Mononuclear cell (primary cell): ENCODE measurements around the gene NECTIN1. TPM values are rescaled to one million over a fixed set of nuclear protein-coding genes. Genes with fewer than 3 reads are reported as not detected.

ENCODE experiments used
- H3K27me3 ChIP-seq: 2 replicates; pipeline ENCODE4 v1.6.0; 2011; ENCODE audit warnings: low read length, control low read depth; ENCODE audit not compliant: insufficient read depth
- H3K4me1 ChIP-seq: 2 replicates; pipeline ENCODE4 v1.5.1; 2011; ENCODE audit warnings: mild to moderate bottlenecking, low read length, control low read depth; ENCODE audit not compliant: insufficient read depth
- H3K4me3 ChIP-seq: 2 replicates; pipeline ENCODE4 v1.5.1; 2011; ENCODE audit warnings: mild to moderate bottlenecking, low read length, moderate library complexity
- H3K9me3 ChIP-seq: 2 replicates; pipeline ENCODE4 v1.5.1; 2011; ENCODE audit warnings: low read depth, mild to moderate bottlenecking, control low read depth, low read length
- total RNA-seq: library from RNA; depleted of rRNA; stranded (reverse); fragments of >200 nt; gene quantifications from one replicate; pipeline ENCODE4 v1.2.3, GENCODE V29; 2012

Gene NECTIN1
- total RNA-seq, 1 donor: 2.0 TPM

GRCh38 chr11:119745776-119746535 is 17.0 kb upstream of the NECTIN1 start:
- H3K4me1 ChIP-seq: peaks cover 9% of the 10 kb centered on the region
- peaks cover 23% of the 10 kb centered on the region for H3K27me3 ChIP-seq
- no peaks in the 10 kb centered on the region for H3K9me3 ChIP-seq
- H3K4me3 ChIP-seq: no peak overlapping the region

GRCh38 chr11:119745112-119745511 is 16.1 kb upstream of the NECTIN1 start:
- Histone ChIP-seq H3K4me3 (no peak overlapping the region), H3K4me1 (peaks cover 9% of the 10 kb centered on the region), H3K9me3 (no peaks in the 10 kb centered on the region), H3K27me3 (peaks cover 25% of the 10 kb centered on the region)

GRCh38 chr11:119744577-119744976 is 15.6 kb upstream of the NECTIN1 start:
- H3K4me1 ChIP-seq: peaks cover 9% of the 10 kb centered on the region
- H3K4me3 ChIP-seq: no peak overlapping the region
- H3K9me3 ChIP-seq: no peaks in the 10 kb centered on the region
- peaks cover 25% of the 10 kb centered on the region for H3K27me3 ChIP-seq

DNA sequence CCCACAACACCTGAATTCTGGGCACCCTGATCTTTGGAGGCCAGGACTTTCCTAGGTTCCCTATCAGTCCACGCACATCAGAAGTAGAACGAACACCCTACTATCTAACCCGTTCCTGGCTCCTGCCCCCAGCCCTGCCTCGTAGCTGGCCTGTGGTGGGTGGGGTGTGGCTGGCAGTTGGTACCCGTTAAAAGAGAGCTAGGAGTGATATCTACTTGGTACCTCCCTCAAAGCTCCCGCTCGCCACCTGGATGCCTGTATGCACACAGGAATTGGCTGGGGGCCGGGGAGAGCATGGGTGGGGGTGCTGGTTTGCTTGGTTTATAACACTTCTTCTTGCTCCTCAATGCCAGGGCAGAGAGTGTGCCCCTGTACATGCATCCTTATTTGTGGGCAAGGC is 14.0 kb upstream of the NECTIN1 start:
- Histone ChIP-seq H3K9me3 (no peaks in the 10 kb centered on the region), H3K4me3 (no peak overlapping the region), H3K4me1 (peaks cover 9% of the 10 kb centered on the region), H3K27me3 (peaks cover 25% of the 10 kb centered on the region)

DNA sequence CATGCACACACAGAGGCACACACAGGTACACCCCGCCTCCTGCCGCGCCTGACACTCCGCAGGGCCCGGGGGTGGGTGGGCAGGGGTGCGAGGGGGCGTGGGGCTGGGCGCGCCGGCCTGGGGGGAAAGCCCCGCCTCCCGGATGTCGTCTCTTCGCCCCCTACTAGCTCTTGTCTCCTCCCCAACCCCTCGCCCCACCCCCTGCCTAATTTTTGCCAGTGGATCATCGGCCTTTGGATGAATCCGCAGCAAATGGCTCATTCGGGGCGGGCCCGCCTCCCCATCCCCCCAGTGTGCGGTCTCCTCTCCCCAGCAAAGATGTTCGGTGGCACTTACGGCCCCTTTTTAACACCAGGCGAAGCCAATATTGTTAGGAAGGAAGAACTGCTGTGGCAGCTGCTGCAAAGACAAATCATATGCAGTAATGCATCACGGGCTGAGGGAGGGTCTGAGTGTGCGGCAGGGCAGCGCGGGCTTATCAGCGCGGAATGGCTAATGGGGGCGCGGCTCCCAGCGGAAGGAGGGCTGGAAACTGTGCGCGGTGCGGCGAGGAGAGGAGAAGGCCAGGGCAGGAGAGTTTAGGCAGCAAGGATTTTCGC is 13.4 kb upstream of the NECTIN1 start:
- Histone ChIP-seq H3K4me1 (peaks cover 9% of the 10 kb centered on the region), H3K27me3 (peaks cover 25% of the 10 kb centered on the region), H3K4me3 (no peak overlapping the region), H3K9me3 (no peaks in the 10 kb centered on the region)

DNA sequence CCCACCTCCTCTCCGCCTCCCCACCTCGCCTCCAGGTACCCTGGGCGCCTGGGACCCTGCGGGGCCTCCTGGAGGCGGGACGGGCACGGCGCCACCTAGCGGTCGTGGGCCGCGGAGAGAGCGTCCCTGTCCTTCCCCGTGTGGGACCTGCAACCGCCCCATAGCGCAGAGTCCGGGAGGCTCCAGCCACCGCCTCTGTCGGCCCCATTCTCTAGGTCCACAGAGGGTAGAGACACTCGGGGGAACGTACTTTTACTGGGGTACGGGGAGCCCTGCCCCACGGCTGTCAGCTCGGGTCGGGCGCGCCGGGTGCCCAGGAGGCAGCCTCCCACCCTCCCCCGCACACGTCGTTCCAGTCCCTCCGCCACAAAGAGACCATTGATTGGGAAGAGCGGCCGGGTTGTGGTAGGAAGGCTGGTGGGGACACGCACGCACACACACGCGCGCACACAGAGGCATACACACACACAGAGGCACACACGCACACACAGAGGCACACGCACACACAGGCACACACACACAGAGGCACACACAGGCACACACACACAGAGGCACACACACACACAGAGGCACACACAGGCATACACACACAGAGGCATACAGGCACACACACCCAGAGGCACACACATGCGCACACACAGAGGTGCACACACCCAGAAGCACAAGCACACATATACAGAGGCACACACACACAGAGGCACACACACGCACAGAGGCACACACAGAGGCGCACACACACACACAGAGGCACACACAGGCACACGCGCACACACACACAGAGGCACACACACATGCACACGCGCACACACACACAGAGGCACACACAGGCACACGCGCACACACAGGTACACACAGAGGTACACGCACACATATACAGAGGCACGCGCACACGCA is 12.6 kb upstream of the NECTIN1 start:
- no peaks in the 10 kb centered on the region for H3K9me3 ChIP-seq
- H3K27me3 ChIP-seq: peaks cover 25% of the 10 kb centered on the region
- H3K4me1 ChIP-seq: peaks cover 9% of the 10 kb centered on the region
- no peak overlapping the region for H3K4me3 ChIP-seq

- Histone ChIP-seq H3K27me3 (peaks cover 27% of the 10 kb centered on the region), H3K4me1 (peaks cover 9% of the 10 kb centered on the region), H3K9me3 (no peaks in the 10 kb centered on the region), H3K4me3 (no peak overlapping the region)
These were observed 11.0 kb upstream of the NECTIN1 start for GRCh38 chr11:119739975-119740374.

DNA sequence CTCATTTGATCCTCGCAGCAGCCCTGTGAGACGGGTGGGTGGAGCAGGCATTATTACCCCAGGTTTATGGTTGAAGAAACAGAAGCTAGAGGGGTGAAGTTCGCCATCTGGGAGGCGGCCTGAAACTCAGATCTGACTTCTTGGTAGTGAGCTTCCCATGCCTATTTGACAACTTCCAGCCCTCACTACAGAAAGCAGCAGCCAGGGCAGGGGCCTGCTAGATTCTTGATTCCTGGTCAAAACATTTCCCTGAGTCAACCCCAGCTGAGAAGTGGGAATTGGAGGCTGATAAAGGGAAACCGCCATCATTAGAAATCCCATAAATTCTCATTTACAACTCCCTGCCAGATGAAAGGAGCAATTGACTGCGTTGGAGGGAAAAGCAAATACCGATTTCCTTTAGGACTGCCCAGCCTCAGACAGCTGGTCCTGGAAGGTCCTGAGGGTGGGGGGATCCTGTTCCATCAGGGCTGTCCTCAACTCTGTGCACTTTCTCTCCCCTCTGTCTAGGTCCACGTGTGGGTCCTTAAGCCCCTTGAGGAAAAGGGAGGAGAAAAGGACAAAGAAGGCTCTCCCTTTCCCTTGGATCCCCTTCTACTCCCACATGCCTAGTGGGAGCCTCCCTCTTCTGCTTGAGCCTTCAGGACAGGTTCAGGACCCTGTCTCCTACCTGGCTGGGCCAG is 10.2 kb upstream of the NECTIN1 start:
- peaks cover 9% of the 10 kb centered on the region for H3K4me1 ChIP-seq
- H3K27me3 ChIP-seq: peaks cover 27% of the 10 kb centered on the region

GRCh38 chr11:119738059-119738439 is 9.0 kb upstream of the NECTIN1 start:
- Histone ChIP-seq H3K9me3 (no peaks in the 10 kb centered on the region), H3K27me3 (peaks cover 21% of the 10 kb centered on the region), H3K4me3 (no peak overlapping the region), H3K4me1 (peaks cover 9% of the 10 kb centered on the region)

More for the DNA sequence above, 10.2 kb upstream of the NECTIN1 start:
- Histone ChIP-seq H3K4me3 (no peak overlapping the region), H3K9me3 (no peaks in the 10 kb centered on the region)

DNA sequence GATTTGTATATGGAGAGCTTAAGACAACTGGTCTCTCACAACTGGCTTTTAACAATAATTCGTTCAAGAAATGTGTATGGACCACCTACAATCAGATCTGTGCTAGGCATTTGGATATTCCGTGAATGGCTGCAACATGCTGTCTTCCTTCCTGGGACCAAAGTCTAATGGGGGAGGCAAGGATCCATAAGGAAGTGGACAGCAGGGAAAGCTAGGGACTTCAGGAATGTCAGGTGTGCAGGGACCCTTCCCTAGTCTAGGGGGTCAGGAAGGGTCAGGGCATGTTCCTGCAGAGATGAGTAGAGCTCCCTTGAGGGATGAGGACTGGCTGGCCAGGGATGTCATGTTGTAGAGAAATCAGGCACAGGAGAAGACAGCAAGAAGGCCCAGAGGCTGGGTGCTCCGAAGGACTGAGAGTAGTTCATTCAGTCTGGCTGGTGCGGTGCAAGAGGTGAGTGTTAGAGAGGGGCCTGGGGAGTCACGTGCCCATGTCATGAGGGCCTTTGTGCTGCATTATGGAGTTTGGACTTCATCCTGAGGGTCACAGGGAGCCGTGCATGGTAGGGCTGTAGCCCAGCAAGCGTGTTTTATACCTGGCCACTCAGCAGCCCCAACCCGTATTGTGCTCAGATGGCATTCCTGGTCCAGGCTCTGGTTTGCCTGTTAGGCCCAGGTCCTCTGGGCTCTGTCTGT is 8.5 kb upstream of the NECTIN1 start:
- Histone ChIP-seq H3K27me3 (peaks cover 17% of the 10 kb centered on the region), H3K4me1 (peaks cover 9% of the 10 kb centered on the region), H3K9me3 (no peaks in the 10 kb centered on the region), H3K4me3 (no peak overlapping the region)

DNA sequence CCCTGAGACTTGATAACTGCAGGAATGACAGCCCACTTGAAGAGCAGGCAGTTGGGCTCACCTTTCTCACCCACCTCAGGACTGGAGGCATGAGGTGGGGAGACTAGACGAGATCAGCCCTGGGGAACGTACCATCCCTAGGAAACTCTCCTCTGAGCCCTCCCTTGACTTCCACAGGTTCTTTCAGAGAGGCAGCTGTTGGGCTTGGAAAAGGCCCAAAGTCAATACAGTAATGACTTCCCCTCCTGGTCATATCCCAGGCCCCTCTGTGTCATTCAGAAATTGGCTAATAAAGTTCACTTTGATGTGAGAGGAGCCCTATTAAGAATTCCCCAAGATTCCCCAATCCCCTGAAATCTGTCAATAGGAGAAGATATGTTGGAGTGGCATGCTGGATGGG is 5.8 kb upstream of the NECTIN1 start:
- H3K27me3 ChIP-seq: peaks cover 7% of the 10 kb centered on the region
- H3K4me1 ChIP-seq: peaks cover 6% of the 10 kb centered on the region
- H3K9me3 ChIP-seq: no peaks in the 10 kb centered on the region
- no peak overlapping the region for H3K4me3 ChIP-seq

DNA sequence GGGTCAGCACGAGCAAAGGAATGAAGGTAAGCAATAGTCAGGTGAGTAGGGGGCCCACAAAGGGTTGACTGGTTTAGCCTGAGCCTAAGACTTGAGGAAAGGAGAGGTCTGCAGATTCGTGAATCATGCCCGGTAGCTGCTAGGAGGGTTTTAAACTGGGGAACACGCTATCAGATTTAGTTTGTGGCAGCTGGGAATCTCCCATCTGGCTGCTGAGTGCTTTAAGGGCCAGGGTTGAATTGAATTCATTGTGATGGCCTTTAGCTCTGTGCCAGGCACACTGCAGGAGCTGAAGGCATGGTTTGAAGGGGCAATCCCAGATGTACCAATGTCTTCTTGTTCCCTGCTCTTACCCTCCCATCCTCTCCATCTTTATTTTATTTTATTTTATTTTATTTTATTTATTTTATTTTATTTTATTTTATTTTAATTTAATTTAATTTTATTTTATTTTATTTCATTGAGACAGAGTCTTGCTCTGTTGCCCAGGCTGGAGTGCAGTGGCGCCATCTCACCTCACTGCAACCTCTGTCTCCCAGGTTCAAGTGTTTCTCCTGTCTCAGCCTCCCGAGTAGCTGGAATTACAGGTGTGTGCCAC is 1.9 kb upstream of the NECTIN1 start:
- peaks cover 33% of the 10 kb centered on the region for H3K4me1 ChIP-seq
- no peak overlapping the region for H3K4me3 ChIP-seq
- peaks cover 17% of the 10 kb centered on the region for H3K27me3 ChIP-seq
- no peaks in the 10 kb centered on the region for H3K9me3 ChIP-seq

DNA sequence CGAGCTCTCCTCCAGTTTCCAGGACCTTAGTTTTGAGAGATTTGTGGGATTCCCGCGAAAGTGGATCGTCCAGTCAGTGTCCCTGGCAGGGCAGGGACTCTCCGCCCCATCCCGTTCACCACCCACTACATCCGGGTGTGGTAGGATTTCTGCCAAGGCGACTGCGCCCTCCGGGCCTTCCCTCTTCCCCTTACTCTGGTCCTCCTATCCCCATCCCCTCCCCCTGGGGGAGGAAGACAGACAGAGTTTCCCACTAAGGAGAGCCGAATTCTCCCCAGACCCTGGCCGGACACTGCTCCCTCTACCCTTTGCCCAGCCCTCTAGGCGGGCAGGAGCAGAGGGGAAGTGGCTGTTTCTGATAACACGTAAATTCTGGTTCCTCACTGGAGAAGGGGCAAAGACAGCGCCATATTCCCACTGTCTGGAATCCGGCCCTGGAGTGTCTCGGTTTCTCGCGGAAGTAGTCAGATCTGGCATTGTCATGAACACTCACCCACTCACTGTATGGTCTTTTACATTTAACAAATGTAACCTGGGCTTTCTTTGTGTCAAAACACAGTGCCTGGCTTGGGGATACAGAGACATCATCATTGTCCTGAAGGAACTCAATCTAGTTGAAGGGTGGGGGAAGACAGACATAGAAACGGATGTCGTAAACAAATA is 1.1 kb upstream of the NECTIN1 start:
- Histone ChIP-seq H3K4me3 (peak overlapping the region; percentile 61), H3K27me3 (peaks cover 16% of the 10 kb centered on the region), H3K4me1 (peaks cover 33% of the 10 kb centered on the region), H3K9me3 (no peaks in the 10 kb centered on the region)

DNA sequence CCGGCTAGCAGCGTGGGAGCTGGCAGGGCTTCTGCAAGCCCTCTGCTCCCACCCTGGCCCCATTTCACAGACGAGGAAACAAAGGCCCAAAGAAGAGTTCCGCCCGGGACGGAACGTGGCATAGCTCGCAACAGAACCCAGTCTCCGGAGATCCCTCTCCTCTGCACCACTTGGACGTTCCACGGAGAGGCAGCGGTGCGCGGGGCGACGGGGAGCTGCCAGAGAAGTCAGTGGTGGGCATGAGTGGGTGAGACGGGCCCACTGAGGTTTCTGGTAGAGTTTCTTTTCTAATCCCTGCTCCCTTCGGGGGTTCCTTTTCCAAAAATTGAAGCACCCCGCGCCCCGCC is 554 bp upstream of the NECTIN1 start:
- Histone ChIP-seq H3K9me3 (no peaks in the 10 kb centered on the region), H3K27me3 (peaks cover 16% of the 10 kb centered on the region), H3K4me1 (peaks cover 33% of the 10 kb centered on the region), H3K4me3 (peak overlapping the region; percentile 61)
